Measurements from ENCODE around the gene ISCU.

ISCU gene

GRCh38 chr12:108607981-108608600, 45.7 kb downstream of the ISCU start:
- TF ChIP-seq, protein P1, sequence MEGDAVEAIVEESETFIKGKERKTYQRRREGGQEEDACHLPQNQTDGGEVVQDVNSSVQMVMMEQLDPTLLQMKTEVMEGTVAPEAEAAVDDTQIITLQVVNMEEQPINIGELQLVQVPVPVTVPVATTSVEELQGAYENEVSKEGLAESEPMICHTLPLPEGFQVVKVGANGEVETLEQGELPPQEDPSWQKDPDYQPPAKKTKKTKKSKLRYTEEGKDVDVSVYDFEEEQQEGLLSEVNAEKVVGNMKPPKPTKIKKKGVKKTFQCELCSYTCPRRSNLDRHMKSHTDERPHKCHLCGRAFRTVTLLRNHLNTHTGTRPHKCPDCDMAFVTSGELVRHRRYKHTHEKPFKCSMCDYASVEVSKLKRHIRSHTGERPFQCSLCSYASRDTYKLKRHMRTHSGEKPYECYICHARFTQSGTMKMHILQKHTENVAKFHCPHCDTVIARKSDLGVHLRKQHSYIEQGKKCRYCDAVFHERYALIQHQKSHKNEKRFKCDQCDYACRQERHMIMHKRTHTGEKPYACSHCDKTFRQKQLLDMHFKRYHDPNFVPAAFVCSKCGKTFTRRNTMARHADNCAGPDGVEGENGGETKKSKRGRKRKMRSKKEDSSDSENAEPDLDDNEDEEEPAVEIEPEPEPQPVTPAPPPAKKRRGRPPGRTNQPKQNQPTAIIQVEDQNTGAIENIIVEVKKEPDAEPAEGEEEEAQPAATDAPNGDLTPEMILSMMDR (conservative IDR thresholded peaks at IDR 0.05; ENCODE audit: control insufficient read depth, insufficient read depth, low read depth, low read length), result no peak
- no peak for DNase-seq (ENCODE audit: low read depth)
- no peak overlapping the region for H3K4me3 ChIP-seq (ENCODE audit: control insufficient read depth, low read depth, low read length)

DNA sequence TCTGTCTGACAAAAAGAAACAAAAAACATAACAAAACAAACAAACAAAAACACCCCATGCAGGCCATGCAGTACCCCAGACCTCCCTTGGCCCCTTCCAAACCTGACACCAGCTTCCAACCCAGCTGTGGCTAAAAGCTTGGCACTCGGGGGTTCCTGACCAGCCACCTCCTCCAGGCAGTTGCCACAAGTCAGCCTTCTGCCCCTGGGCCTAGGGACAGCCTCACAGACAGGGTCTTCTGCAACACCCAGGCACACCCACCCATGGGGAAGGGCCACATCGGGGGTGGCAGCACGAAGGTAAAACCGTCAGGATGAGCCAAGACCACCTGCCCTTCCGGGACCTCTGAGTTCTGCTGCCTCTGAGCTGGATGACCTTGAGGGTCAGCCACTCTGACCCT, 46.2 kb downstream of the ISCU start:
- DNase-seq (ENCODE audit: low read depth), result no peak
- H3K4me3 ChIP-seq (ENCODE audit: control insufficient read depth, low read depth, low read length), result no peak overlapping the region
- TF ChIP-seq, protein P1 (conservative IDR thresholded peaks at IDR 0.05; ENCODE audit: control insufficient read depth, insufficient read depth, low read depth, low read length), result no peak

DNA sequence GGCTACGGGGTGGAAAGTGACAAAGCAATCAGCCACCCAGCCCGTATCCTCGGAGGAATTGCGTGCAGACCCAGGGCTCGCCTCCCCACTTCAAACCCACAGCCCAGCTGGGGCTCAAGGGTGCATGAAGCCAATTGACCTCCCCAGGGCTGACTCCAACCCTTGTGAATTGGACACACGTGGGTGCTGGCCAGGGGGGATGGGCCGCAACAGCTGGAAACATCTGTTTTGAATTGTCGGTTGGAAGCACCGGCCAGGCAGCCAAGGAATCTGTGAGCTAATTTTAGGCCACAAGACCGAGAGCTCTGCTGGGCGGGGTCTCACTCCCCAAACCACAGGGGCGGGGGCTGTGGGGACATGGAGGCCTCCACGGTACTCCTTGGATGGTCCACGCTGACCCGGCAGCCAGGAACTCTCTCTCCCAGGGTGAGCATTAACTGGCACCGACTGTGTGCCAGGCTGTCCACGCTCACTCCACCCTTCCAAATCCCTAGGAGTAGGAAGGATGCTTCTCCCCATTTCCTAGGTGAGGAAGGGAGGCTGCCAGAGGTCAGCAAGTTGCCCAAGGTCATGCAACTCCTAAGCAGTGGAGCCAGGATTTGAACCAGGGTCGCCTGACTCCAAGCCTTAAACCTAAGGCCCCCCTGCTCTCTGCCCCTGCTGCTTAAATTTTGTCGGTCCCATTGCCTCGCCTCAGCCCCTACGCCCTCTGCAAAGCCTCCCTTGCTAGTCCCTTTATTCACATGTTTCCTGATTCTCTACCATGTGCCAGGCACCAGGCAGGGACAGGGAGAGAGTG, 47.3 kb downstream of the ISCU start:
- no peak overlapping the region for H3K4me3 ChIP-seq (ENCODE audit: control insufficient read depth, low read depth, low read length)
- DNase-seq (ENCODE audit: low read depth), result peak; percentile 94
- TF ChIP-seq, protein P1 (conservative IDR thresholded peaks at IDR 0.05; ENCODE audit: control insufficient read depth, insufficient read depth, low read depth, low read length), result no peak

DNA sequence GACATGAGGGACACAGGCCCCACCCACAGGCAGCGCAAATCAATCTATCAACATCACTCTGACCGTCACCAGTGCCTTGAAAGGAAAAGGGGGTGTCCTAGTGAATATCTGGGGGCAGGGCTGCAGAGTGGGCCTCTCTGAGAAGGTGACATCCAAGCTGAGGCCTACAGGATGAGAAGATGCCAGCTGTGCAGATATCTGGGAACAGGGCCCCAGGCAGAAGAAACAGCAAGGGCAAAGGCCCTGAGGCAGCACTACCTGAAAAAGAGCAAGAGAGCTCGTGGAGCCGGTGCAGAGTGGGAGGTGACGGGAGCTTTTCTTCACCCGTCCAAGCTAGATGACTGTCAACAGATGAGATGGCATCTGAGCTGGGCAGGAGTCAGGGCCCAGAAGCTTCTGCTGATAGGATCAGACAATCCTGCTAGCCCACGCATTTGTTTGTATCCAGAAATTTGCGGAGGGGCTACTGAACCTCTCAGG, 48.0 kb downstream of the ISCU start:
- H3K4me3 ChIP-seq (ENCODE audit: control insufficient read depth, low read depth, low read length), result no peak overlapping the region
- no peak for DNase-seq (ENCODE audit: low read depth)
- TF ChIP-seq, protein P1 (conservative IDR thresholded peaks at IDR 0.05; ENCODE audit: control insufficient read depth, insufficient read depth, low read depth, low read length), result no peak

DNA sequence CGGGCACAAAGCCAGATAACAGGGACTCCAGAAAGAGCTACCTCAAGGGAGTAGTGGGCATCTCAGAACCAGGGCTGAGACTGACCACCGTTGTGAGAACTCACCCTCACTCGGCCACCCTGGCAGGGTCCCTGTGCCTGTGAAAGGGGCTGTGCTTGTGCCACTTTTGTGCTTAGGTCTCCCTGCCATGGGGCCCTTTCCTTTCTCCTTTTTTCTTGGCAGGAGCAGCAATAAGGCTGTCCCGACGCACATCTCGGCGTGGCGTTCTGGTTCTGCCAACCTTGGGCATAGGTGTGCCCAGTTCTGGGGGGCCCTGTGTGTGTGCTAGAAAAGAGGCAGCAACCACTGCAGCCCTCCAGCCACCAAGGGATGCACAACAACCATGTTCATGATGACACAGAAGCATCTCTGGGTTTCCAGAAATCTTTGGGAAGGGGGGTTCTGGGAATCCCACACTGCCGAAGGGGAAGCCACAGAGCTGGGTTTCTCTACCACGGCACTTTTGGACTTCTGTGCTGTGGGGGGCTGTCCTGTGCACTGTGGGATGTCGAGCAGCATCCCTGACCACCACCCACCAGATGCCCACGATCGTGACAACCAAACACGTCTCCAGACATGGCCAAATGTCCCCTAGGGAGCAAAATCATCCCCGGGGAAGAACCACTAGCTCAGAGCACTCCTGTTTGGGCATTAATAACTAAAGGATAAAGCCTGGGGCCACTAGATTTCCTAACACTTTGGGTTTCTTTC, 48.6 kb downstream of the ISCU start:
- DNase-seq (ENCODE audit: low read depth), result no peak
- TF ChIP-seq, protein P1 (conservative IDR thresholded peaks at IDR 0.05; ENCODE audit: control insufficient read depth, insufficient read depth, low read depth, low read length), result no peak
- H3K4me3 ChIP-seq (ENCODE audit: control insufficient read depth, low read depth, low read length), result no peak overlapping the region

DNA sequence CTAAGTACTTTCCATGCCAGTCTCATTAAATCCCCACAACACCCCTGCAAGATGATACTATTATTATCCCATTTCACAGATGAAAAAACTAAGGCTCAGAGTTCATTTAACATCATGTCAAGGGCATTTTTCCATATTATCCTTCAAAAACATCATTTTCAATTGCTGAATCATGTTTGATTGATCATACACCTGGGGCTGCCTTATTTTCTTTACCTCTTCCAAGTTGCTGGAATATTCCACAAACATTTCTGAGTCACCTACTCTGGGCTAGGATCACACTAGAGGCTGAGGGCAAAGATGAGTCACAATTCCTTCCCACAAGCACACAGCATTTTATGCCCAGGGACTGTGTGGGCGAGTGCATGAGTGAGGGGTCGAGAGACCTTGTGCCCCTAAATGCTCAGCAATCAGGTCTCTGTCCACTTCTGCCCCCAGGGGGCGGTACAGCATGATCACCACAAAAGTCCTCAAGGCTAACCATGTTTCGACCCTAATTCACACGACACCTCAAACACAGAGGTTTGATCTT, 49.6 kb downstream of the ISCU start:
- no peak overlapping the region for H3K4me3 ChIP-seq (ENCODE audit: control insufficient read depth, low read depth, low read length)
- DNase-seq (ENCODE audit: low read depth), result peak; percentile 99
- TF ChIP-seq, protein P1 (conservative IDR thresholded peaks at IDR 0.05; ENCODE audit: control insufficient read depth, insufficient read depth, low read depth, low read length), result peak; percentile 65

All from fibroblast of mammary gland (primary cell).